ENCODE data around the gene NEIL3. TPM values are rescaled to one million over a fixed set of nuclear protein-coding genes. Genes with fewer than 3 reads are reported as not detected.
A peak's percentile ranks its signal among the peaks of the same experiment; 100 is the strongest.

The NEIL3 gene
- total and polyA plus RNA-seq, 2 of the 8 experiments (the other 6 are each of a cell fraction or from before 2014, with no cell fraction given), result 5.5 to 11.0 TPM

DNA sequence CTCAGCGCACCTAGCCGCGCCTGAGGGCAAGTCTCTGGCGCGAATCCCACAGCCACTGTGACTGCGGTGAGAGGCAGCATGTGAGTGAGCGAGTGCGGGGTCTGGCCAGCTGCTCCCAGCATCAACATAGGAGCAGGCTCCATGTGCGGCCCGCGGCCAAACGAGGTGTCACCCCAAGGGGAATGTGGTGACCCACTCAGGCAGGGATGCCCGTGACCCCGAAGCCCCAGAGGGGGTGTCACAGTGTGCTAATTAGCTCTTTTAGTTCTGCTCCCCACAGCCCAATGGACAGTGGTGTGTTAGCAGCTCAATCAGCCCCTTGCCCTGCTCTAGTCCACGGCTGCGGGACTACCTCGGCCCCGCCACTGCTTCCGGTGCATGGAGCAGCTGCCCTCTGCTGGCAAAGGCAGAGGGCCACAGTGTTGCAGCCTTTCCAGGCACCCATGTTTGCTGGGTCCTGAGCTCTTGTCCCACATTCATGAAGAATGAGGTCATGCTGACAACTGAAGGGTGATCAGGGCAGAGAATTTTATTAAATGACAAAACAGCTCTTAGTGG lies 71.1 kb downstream of the NEIL3 start:
- POLR2A ChIA-PET (ENCODE audit: partially characterized antibody), result interaction anchor here (2.8 kb wide), 1 partner anchor 61 kb away, joined by 14 read pairs; the partner anchor contains the start of gene AGA
- peak; percentile 95 for FAIRE-seq
- peak; percentile 65 to 72 for DNase-seq (ENCODE audit: low read depth in 1 of 2, low spot score in 2 of 2)
- peak; percentile 26 for TF ChIP-seq ASH2L (IDR thresholded peaks at IDR 0.05; ENCODE audit: low read length)
- TF ChIP-seq TCF12 (IDR thresholded peaks at IDR 0.05; ENCODE audit: low read depth, low read length), result no peak
- peak; percentile 98 for TF ChIP-seq JUND (IDR thresholded peaks at IDR 0.05; ENCODE audit: low read length)
- TF ChIP-seq CEBPB (IDR thresholded peaks at IDR 0.05; ENCODE audit: low read depth, low read length), result no peak
- no peak for TF ChIP-seq TBP (IDR thresholded peaks at IDR 0.05; ENCODE audit: low read depth, low read length)
- no peak for TF ChIP-seq BRCA1 (IDR thresholded peaks at IDR 0.05; ENCODE audit: low read depth, low read length)
- peak; percentile 49 for TF ChIP-seq TAF7 (optimal IDR thresholded peaks at IDR 0.05; ENCODE audit: borderline replicate concordance, low read depth, low read length)
- TF ChIP-seq CBX8 (IDR thresholded peaks at IDR 0.05; ENCODE audit: borderline replicate concordance, low read depth, low read length), result no peak
- TF ChIP-seq MAFK (IDR thresholded peaks at IDR 0.05; ENCODE audit: low read depth, low read length), result no peak
- TF ChIP-seq KDM1A (IDR thresholded peaks at IDR 0.05; ENCODE audit: borderline replicate concordance, low read length), result no peak
- TF ChIP-seq E2F6 (IDR thresholded peaks at IDR 0.05), result peak; percentile 21; the same call in 1 of the 2 replicates
- TF ChIP-seq, protein P1, sequence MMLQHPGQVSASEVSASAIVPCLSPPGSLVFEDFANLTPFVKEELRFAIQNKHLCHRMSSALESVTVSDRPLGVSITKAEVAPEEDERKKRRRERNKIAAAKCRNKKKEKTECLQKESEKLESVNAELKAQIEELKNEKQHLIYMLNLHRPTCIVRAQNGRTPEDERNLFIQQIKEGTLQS (IDR thresholded peaks at IDR 0.05; ENCODE audit: insufficient read depth, low read depth, low read length), result no peak
- peak; percentile 87 for TF ChIP-seq YY1 (IDR thresholded peaks at IDR 0.05; ENCODE audit: low read depth, low read length)

More for the DNA sequence above, 71.1 kb downstream of the NEIL3 start:
- Histone ChIP-seq H3K79me1 (ENCODE audit: low read depth, low read length) (no peaks in the 10 kb centered on the region), H3K27ac (ENCODE audit: low read depth, low read length) (no peak overlapping the region), H2BK5ac (ENCODE audit: low read depth, low read length) (no peak overlapping the region), H2BK15ac (ENCODE audit: low read length) (no peak overlapping the region), H3K23me2 (ENCODE audit: low read depth, low read length) (no peaks in the 10 kb centered on the region), H3K4me1 (replicated peaks in 1 of 4; ENCODE audit: control insufficient read depth in 3 of 4, insufficient read depth in 4 of 4, low read length in 3 of 4) (no peaks in the 10 kb centered on the region; a peak in 2 of 7 replicates), H3K4me3 (ENCODE audit: extremely low read depth in 1 of 4, insufficient read depth in 2 of 4, low read depth in 3 of 4, low read length in 4 of 4) (no peak overlapping the region), H3K56ac (replicated peaks; ENCODE audit: insufficient read length, low read depth, low read length) (no peak overlapping the region), H3K36me3 (ENCODE audit: control insufficient read depth in 2 of 4, insufficient read depth in 4 of 4, low read length in 3 of 4) (no peaks in the 10 kb centered on the region), H3K18ac (ENCODE audit: extremely low read depth, low read length) (no peak overlapping the region), H3K14ac (ENCODE audit: insufficient read length) (no peak overlapping the region), H3K9me3 (ENCODE audit: insufficient read depth in 2 of 2, low read depth in 1 of 2, low read length in 1 of 2) (no peaks in the 10 kb centered on the region), H4K5ac (ENCODE audit: insufficient read length, low read depth, low read length) (no peak overlapping the region), H4K20me1 (replicated peaks in 1 of 2; ENCODE audit: control insufficient read depth in 1 of 2, insufficient read depth in 2 of 2, low read length in 2 of 2) (no peaks in the 10 kb centered on the region), H2BK12ac (ENCODE audit: low read depth, low read length) (no peak overlapping the region), H4K8ac (ENCODE audit: extremely low read depth, insufficient read depth, low read length) (0 out of 2 replicates have a peak overlapping the region, but pooled peaks have one; percentile 0), H2AK5ac (ENCODE audit: low read depth, low read length) (no peak overlapping the region), H3K4ac (replicated peaks; ENCODE audit: insufficient read length, low read depth, low read length) (no peak overlapping the region), H3K23ac (ENCODE audit: insufficient read length) (no peak overlapping the region), H3K4me2 (ENCODE audit: insufficient read depth in 1 of 2, low read depth in 2 of 2, low read length in 2 of 2) (no peak overlapping the region), H2BK20ac (ENCODE audit: low read length) (no peak overlapping the region), H2BK120ac (replicated peaks; ENCODE audit: low read depth, low read length) (no peak overlapping the region), H2AFZ (ENCODE audit: low read length) (peak overlapping the region; percentile 79; the same call in 1 of the 2 replicates), H4K91ac (replicated peaks; ENCODE audit: insufficient read length, low read length) (no peak overlapping the region), H3K27me3 (replicated peaks in 1 of 4; ENCODE audit: control insufficient read depth in 3 of 4, extremely low read depth in 1 of 4, insufficient read depth in 3 of 4, low read length in 3 of 4) (no peaks in the 10 kb centered on the region), H3K79me2 (ENCODE audit: control insufficient read depth in 1 of 2, insufficient read depth in 2 of 2, low read length in 2 of 2) (no peaks in the 10 kb centered on the region), H3K9ac (replicated peaks in 1 of 4; ENCODE audit: extremely low read depth in 1 of 4, low read depth in 3 of 4, low read length in 3 of 4) (no peak overlapping the region)
- 90% methylated on average over 16 of the region's 19 CpGs; no CpG with 5 or more reads in 1 of the 2 experiments for WGBS, 2 experiments (ENCODE audit: extremely low coverage in 1 of 2, insufficient coverage in 1 of 2, insufficient read length in 1 of 2, insufficient replicate concordance in 2 of 2, low coverage in 1 of 2, low lambda C conversion rate in 2 of 2, missing lambda C conversion rate in 1 of 2)
- CTCF ChIA-PET (ENCODE audit: partially characterized antibody), result interaction anchor here (0.6 to 2.4 kb wide), 30 partner anchors 9 to 337 kb away, joined by 3 to 17 read pairs (median 4); no protein-coding TSS in a partner anchor

Measured in H1 (cell line).